Measurements from ENCODE around the gene MAML3.

- TF ChIP-seq CTCF (conservative IDR thresholded peaks at IDR 0.05; ENCODE audit: low read depth in 2 of 2) (no peak), EZH2 (IDR thresholded peaks at IDR 0.05; ENCODE audit: low read depth, unreplicated experiment) (no peak), POLR2AphosphoS5 (IDR thresholded peaks at IDR 0.05; ENCODE audit: low read depth) (no peak), REST (IDR thresholded peaks at IDR 0.05; ENCODE audit: unreplicated experiment) (no peak), ETS1 (IDR thresholded peaks at IDR 0.05) (no peak), CREB1 (CRISPR knock-in tag; IDR thresholded peaks at IDR 0.05; ENCODE audit: low read depth) (no peak), NANOG (IDR thresholded peaks at IDR 0.05; ENCODE audit: borderline replicate concordance) (no peak), EZH2phosphoT487 (IDR thresholded peaks at IDR 0.05; ENCODE audit: unreplicated experiment) (no peak), ZNF114 (CRISPR knock-in tag; IDR thresholded peaks at IDR 0.05) (no peak), STAT1 (IDR thresholded peaks at IDR 0.05; ENCODE audit: unreplicated experiment) (no peak), JUNB (IDR thresholded peaks at IDR 0.05; ENCODE audit: unreplicated experiment) (no peak)
These were observed 284.2 kb downstream of the MAML3 start for GRCh38 chr4:139869810-139870209.
